ENCODE results near the gene LRRC61. TPM values are rescaled to one million over a fixed set of nuclear protein-coding genes. Genes with fewer than 3 reads are reported as not detected.

The LRRC61 gene
- polyA plus RNA-seq, 1 of the 3 experiments (the other 2 are of a cell fraction), result 0.99 TPM

DNA sequence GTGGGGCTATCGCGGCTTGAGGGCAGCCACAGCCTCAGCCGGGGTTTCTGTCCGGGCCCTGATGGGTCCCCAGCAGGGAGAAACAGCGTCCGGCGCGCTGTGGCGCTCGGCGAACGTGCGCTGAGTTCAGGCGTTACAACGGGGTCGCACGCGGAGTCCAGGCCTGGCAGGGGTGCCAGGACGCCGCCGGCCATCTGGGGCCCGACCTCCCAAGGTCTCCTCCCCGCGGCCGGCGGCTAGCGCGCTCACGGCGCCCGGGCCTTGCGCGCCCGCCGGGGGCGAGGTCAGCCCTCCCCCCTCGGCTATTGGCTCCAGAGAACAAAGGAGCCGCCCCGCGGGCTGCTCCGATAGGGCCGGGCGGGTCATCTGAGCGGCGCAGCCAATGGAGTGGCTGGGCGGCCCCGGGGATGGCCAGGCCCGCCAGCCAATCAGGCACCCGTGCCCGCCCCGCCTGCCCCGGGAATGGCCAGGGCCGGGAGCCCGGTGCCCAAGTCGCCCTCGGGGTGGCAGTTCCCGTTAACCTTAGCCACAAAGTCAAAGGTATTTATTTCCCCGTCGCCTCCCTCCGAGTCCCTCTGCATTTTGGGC is 55.8 kb downstream of the LRRC61 start, which contains the start of gene ZNF775 (continued):
- TF ChIP-seq POLR2AphosphoS5 (IDR thresholded peaks at IDR 0.05; ENCODE audit: low read depth, low read length) (peak; percentile 79), PBX3 (IDR thresholded peaks at IDR 0.05) (peak; percentile 99), USF1 (IDR thresholded peaks at IDR 0.05; ENCODE audit: borderline replicate concordance, low read depth) (peak; percentile 94)
- TF ChIP-seq, protein P1, sequence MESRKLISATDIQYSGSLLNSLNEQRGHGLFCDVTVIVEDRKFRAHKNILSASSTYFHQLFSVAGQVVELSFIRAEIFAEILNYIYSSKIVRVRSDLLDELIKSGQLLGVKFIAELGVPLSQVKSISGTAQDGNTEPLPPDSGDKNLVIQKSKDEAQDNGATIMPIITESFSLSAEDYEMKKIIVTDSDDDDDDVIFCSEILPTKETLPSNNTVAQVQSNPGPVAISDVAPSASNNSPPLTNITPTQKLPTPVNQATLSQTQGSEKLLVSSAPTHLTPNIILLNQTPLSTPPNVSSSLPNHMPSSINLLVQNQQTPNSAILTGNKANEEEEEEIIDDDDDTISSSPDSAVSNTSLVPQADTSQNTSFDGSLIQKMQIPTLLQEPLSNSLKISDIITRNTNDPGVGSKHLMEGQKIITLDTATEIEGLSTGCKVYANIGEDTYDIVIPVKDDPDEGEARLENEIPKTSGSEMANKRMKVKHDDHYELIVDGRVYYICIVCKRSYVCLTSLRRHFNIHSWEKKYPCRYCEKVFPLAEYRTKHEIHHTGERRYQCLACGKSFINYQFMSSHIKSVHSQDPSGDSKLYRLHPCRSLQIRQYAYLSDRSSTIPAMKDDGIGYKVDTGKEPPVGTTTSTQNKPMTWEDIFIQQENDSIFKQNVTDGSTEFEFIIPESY (IDR thresholded peaks at IDR 0.05; ENCODE audit: borderline replicate concordance, low read depth), result no peak

DNA sequence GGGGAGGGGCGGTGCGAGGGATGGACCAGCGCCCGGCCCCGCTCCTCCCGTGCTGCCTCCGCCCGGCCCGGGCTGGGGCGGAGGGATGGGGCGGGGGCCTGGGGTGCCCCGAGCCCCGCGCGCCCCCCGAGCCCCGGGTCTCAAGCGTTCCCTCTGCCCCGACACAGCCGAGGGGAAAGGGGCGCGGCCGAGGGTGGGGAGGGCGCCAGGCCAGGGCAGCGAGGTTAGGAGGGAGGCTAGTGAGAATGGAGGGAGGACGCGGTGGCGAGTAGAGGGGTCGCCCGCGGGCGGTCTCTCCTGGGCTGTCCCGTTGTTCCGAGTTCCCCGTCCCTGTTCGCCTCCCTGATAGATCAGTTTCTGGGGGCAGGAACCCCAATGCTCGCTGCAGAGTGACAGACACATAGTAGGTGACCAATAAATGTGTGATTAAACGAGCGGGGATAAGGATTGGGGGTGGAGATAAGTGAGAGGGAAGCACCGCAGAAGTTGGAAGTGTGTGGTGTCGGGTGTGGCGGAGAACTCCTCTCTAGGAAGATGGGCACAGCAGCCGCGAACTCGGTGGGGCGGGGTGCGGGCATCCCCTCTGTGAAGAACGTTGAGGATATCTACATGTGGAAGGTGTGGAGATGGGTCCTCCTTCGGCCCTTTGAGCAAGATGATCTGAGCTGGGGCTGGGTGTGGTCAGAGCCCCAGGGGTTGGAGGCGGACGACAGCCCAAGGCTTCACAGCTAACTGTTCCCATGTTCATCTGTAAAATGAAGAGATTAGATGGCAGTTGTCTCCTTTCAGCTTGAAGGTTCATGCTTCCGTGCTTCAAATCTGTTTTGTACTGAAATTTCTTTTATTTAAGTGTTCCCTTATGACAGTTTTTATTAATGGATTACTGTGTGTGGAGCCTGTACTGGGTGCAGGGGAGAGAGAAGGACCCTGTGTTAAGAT is 56.6 kb downstream of the LRRC61 start:
- ChIA-PET POLR2A (interaction anchor here (1.5 to 2.3 kb wide), 3 partner anchors 9 to 11 kb away, joined by 4 to 43 read pairs (median 11); partner anchors contain the start of gene REPIN1), CTCF (interaction anchor here (0.9 to 3.6 kb wide), 5 partner anchors 11 to 42 kb away, joined by 3 to 15 read pairs (median 3); partner anchors contain the start of gene REPIN1)
- peak overlapping the region; percentile 61 to 99 for H3K4me3 ChIP-seq (ENCODE audit: low read depth in 2 of 2, low read length in 1 of 2)
- 3% methylated on average over 43 of the region's 52 CpGs for WGBS (ENCODE audit: low lambda C conversion rate)
- no peaks in the 10 kb centered on the region for H3K27me3 ChIP-seq (ENCODE audit: insufficient read depth)
- no peaks in the 10 kb centered on the region for H3K9me3 ChIP-seq
- H3K79me2 ChIP-seq (ENCODE audit: insufficient read depth), result peaks cover 44% of the 10 kb centered on the region; the same call in 1 of the 2 replicates
- peak overlapping the region; percentile 95 for H3K9ac ChIP-seq
- peaks cover 0 to 51% of the 10 kb centered on the region in 2 experiments; a peak in 2 of 4 replicates for H3K4me1 ChIP-seq (ENCODE audit: control insufficient read depth in 1 of 2, insufficient read depth in 2 of 2, low read depth in 1 of 2, low read length in 1 of 2)
- no peaks in the 10 kb centered on the region for H3K9me2 ChIP-seq
- peak overlapping the region; percentile 93 for H3K4me2 ChIP-seq
- peaks cover 30% of the 10 kb centered on the region for H3F3A ChIP-seq (replicated peaks; ENCODE audit: insufficient read depth)
- DNase-seq, result peak; percentile 72
- peaks cover 8% of the 10 kb centered on the region; the same call in 1 of the 2 replicates for H4K20me1 ChIP-seq (ENCODE audit: insufficient read depth)
- H2AFZ ChIP-seq (ENCODE audit: low read depth), result peak overlapping the region; percentile 93
- H3K36me3 ChIP-seq (replicated peaks in 1 of 2; ENCODE audit: control insufficient read depth in 1 of 2, insufficient read depth in 2 of 2, low read length in 1 of 2), result peaks cover 4 to 8% of the 10 kb centered on the region in 2 experiments
- peak overlapping the region; percentile 74 to 88 for H3K27ac ChIP-seq (ENCODE audit: low read depth in 2 of 2, low read length in 1 of 2)
- TF ChIP-seq CHD2 (IDR thresholded peaks at IDR 0.05; ENCODE audit: low read length, partially characterized antibody), result peak; percentile 29
- no peak for TF ChIP-seq YY1 (IDR thresholded peaks at IDR 0.05; ENCODE audit: low read depth)
- no peak for TF ChIP-seq MXI1 (IDR thresholded peaks at IDR 0.05; ENCODE audit: low read depth, low read length)
- no peak; the same call in 1 of the 2 replicates for TF ChIP-seq RFX5 (IDR thresholded peaks at IDR 0.05; ENCODE audit: low read length)
- no peak for TF ChIP-seq TCF12 (IDR thresholded peaks at IDR 0.05)
- no peak for TF ChIP-seq SMC3 (IDR thresholded peaks at IDR 0.05; ENCODE audit: low read depth, low read length)
- 0 out of 2 replicates have a peak, but pooled peaks have one; percentile 3 for TF ChIP-seq SIN3A (IDR thresholded peaks at IDR 0.05; ENCODE audit: borderline replicate concordance, low read depth, low read length)
- TF ChIP-seq, protein P1 (IDR thresholded peaks at IDR 0.05; ENCODE audit: borderline replicate concordance, low read depth), result no peak
- no peak for TF ChIP-seq TAF1 (IDR thresholded peaks at IDR 0.05; ENCODE audit: borderline replicate concordance, low read depth, low read length)
- TF ChIP-seq RCOR1 (IDR thresholded peaks at IDR 0.05; ENCODE audit: low read length), result no peak
- TF ChIP-seq REST (IDR thresholded peaks at IDR 0.05; ENCODE audit: low read depth, low read length), result no peak
- no peak for TF ChIP-seq USF1 (IDR thresholded peaks at IDR 0.05; ENCODE audit: borderline replicate concordance, low read depth)
- no peak for TF ChIP-seq RXRA (IDR thresholded peaks at IDR 0.05; ENCODE audit: borderline replicate concordance, low read depth)
- TF ChIP-seq NRF1 (IDR thresholded peaks at IDR 0.05; ENCODE audit: low read depth, low read length), result no peak
